ENCODE results near the gene SLC22A15.

The SLC22A15 gene

GRCh38 chr1:116066868-116067565 lies 90.7 kb downstream of the SLC22A15 start:
- H3K9ac ChIP-seq (ENCODE audit: low read depth in 1 of 2, low read length in 2 of 2): no peak overlapping the region
- H3K27ac ChIP-seq (ENCODE audit: low read depth in 2 of 2, low read length in 2 of 2): peak overlapping the region in 1 of 2 donors; percentile 37
- H3K4me1 ChIP-seq (ENCODE audit: control insufficient read depth in 2 of 2, insufficient read depth in 2 of 2, low read length in 2 of 2): no peaks in the 10 kb centered on the region
- H3K27me3 ChIP-seq (ENCODE audit: control insufficient read depth in 2 of 2, insufficient read depth in 2 of 2, low read length in 2 of 2): no peaks in the 10 kb centered on the region
- no peaks in the 10 kb centered on the region for H3K9me3 ChIP-seq (ENCODE audit: control insufficient read depth in 2 of 2, low read length in 2 of 2)
- H3K36me3 ChIP-seq (ENCODE audit: control insufficient read depth in 2 of 2, insufficient read depth in 2 of 2, low read length in 2 of 2): no peaks in the 10 kb centered on the region
- H3K4me3 ChIP-seq (ENCODE audit: low read length in 2 of 2): no peak overlapping the region

- H3K27ac ChIP-seq (ENCODE audit: low read depth in 2 of 2, low read length in 2 of 2): peak overlapping the region in 1 of 2 donors; percentile 37
- no peak overlapping the region for H3K9ac ChIP-seq (ENCODE audit: low read depth in 1 of 2, low read length in 2 of 2)
- no peaks in the 10 kb centered on the region for H3K4me1 ChIP-seq (ENCODE audit: control insufficient read depth in 2 of 2, insufficient read depth in 2 of 2, low read length in 2 of 2)
- no peaks in the 10 kb centered on the region for H3K36me3 ChIP-seq (ENCODE audit: control insufficient read depth in 2 of 2, insufficient read depth in 2 of 2, low read length in 2 of 2)
- no peak overlapping the region for H3K4me3 ChIP-seq (ENCODE audit: low read length in 2 of 2)
- no peaks in the 10 kb centered on the region for H3K27me3 ChIP-seq (ENCODE audit: control insufficient read depth in 2 of 2, insufficient read depth in 2 of 2, low read length in 2 of 2)
- no peaks in the 10 kb centered on the region for H3K9me3 ChIP-seq (ENCODE audit: control insufficient read depth in 2 of 2, low read length in 2 of 2)
These were observed 91.2 kb downstream of the SLC22A15 start for GRCh38 chr1:116067566-116067890.

- Histone ChIP-seq H3K4me3 (ENCODE audit: low read length in 2 of 2) (no peak overlapping the region), H3K4me1 (ENCODE audit: control insufficient read depth in 2 of 2, insufficient read depth in 2 of 2, low read length in 2 of 2) (no peaks in the 10 kb centered on the region), H3K36me3 (ENCODE audit: control insufficient read depth in 2 of 2, insufficient read depth in 2 of 2, low read length in 2 of 2) (no peaks in the 10 kb centered on the region), H3K9me3 (ENCODE audit: control insufficient read depth in 2 of 2, low read length in 2 of 2) (no peaks in the 10 kb centered on the region), H3K9ac (ENCODE audit: low read depth in 1 of 2, low read length in 2 of 2) (no peak overlapping the region), H3K27me3 (ENCODE audit: control insufficient read depth in 2 of 2, insufficient read depth in 2 of 2, low read length in 2 of 2) (no peaks in the 10 kb centered on the region), H3K27ac (ENCODE audit: low read depth in 2 of 2, low read length in 2 of 2) (no peak overlapping the region)
These were observed 99.3 kb downstream of the SLC22A15 start for GRCh38 chr1:116075575-116075974.

GRCh38 chr1:116075990-116076389 lies 99.7 kb downstream of the SLC22A15 start:
- no peak overlapping the region for H3K4me3 ChIP-seq (ENCODE audit: low read length in 2 of 2)
- H3K4me1 ChIP-seq (ENCODE audit: control insufficient read depth in 2 of 2, insufficient read depth in 2 of 2, low read length in 2 of 2): no peaks in the 10 kb centered on the region
- H3K27ac ChIP-seq (ENCODE audit: low read depth in 2 of 2, low read length in 2 of 2): no peak overlapping the region
- H3K9ac ChIP-seq (ENCODE audit: low read depth in 1 of 2, low read length in 2 of 2): no peak overlapping the region
- no peaks in the 10 kb centered on the region for H3K9me3 ChIP-seq (ENCODE audit: control insufficient read depth in 2 of 2, low read length in 2 of 2)
- H3K36me3 ChIP-seq (ENCODE audit: control insufficient read depth in 2 of 2, insufficient read depth in 2 of 2, low read length in 2 of 2): no peaks in the 10 kb centered on the region
- H3K27me3 ChIP-seq (ENCODE audit: control insufficient read depth in 2 of 2, insufficient read depth in 2 of 2, low read length in 2 of 2): no peaks in the 10 kb centered on the region

GRCh38 chr1:116076831-116077230 lies 100.5 kb downstream of the SLC22A15 start:
- H3K9ac ChIP-seq (ENCODE audit: low read depth in 1 of 2, low read length in 2 of 2): no peak overlapping the region
- H3K4me1 ChIP-seq (ENCODE audit: control insufficient read depth in 2 of 2, insufficient read depth in 2 of 2, low read length in 2 of 2): no peaks in the 10 kb centered on the region
- H3K4me3 ChIP-seq (ENCODE audit: low read length in 2 of 2): no peak overlapping the region
- no peak overlapping the region for H3K27ac ChIP-seq (ENCODE audit: low read depth in 2 of 2, low read length in 2 of 2)
- no peaks in the 10 kb centered on the region for H3K27me3 ChIP-seq (ENCODE audit: control insufficient read depth in 2 of 2, insufficient read depth in 2 of 2, low read length in 2 of 2)
- H3K36me3 ChIP-seq (ENCODE audit: control insufficient read depth in 2 of 2, insufficient read depth in 2 of 2, low read length in 2 of 2): no peaks in the 10 kb centered on the region
- no peaks in the 10 kb centered on the region for H3K9me3 ChIP-seq (ENCODE audit: control insufficient read depth in 2 of 2, low read length in 2 of 2)

GRCh38 chr1:116078699-116079223 lies 102.4 kb downstream of the SLC22A15 start:
- H3K27ac ChIP-seq (ENCODE audit: low read depth in 2 of 2, low read length in 2 of 2): no peak overlapping the region
- H3K9me3 ChIP-seq (ENCODE audit: control insufficient read depth in 2 of 2, low read length in 2 of 2): no peaks in the 10 kb centered on the region
- no peaks in the 10 kb centered on the region for H3K27me3 ChIP-seq (ENCODE audit: control insufficient read depth in 2 of 2, insufficient read depth in 2 of 2, low read length in 2 of 2)
- no peak overlapping the region for H3K9ac ChIP-seq (ENCODE audit: low read depth in 1 of 2, low read length in 2 of 2)
- H3K4me1 ChIP-seq (ENCODE audit: control insufficient read depth in 2 of 2, insufficient read depth in 2 of 2, low read length in 2 of 2): no peaks in the 10 kb centered on the region
- no peak overlapping the region for H3K4me3 ChIP-seq (ENCODE audit: low read length in 2 of 2)
- no peaks in the 10 kb centered on the region for H3K36me3 ChIP-seq (ENCODE audit: control insufficient read depth in 2 of 2, insufficient read depth in 2 of 2, low read length in 2 of 2)

GRCh38 chr1:116087628-116088027 lies 111.3 kb downstream of the SLC22A15 start:
- Histone ChIP-seq H3K27ac (ENCODE audit: low read depth in 2 of 2, low read length in 2 of 2) (no peak overlapping the region), H3K9me3 (ENCODE audit: control insufficient read depth in 2 of 2, low read length in 2 of 2) (peaks cover 2 to 6% of the 10 kb centered on the region in 2 donors), H3K36me3 (ENCODE audit: control insufficient read depth in 2 of 2, insufficient read depth in 2 of 2, low read length in 2 of 2) (no peaks in the 10 kb centered on the region), H3K4me3 (ENCODE audit: low read length in 2 of 2) (no peak overlapping the region), H3K9ac (ENCODE audit: low read depth in 1 of 2, low read length in 2 of 2) (no peak overlapping the region), H3K27me3 (ENCODE audit: control insufficient read depth in 2 of 2, insufficient read depth in 2 of 2, low read length in 2 of 2) (no peaks in the 10 kb centered on the region), H3K4me1 (ENCODE audit: control insufficient read depth in 2 of 2, insufficient read depth in 2 of 2, low read length in 2 of 2) (peaks cover 5 to 7% of the 10 kb centered on the region in 2 donors)

- Histone ChIP-seq H3K9ac (ENCODE audit: low read depth in 1 of 2, low read length in 2 of 2) (no peak overlapping the region), H3K4me3 (ENCODE audit: low read length in 2 of 2) (no peak overlapping the region), H3K4me1 (ENCODE audit: control insufficient read depth in 2 of 2, insufficient read depth in 2 of 2, low read length in 2 of 2) (peaks cover 7 to 9% of the 10 kb centered on the region in 2 donors), H3K27ac (ENCODE audit: low read depth in 2 of 2, low read length in 2 of 2) (no peak overlapping the region), H3K9me3 (ENCODE audit: control insufficient read depth in 2 of 2, low read length in 2 of 2) (peaks cover 2 to 6% of the 10 kb centered on the region in 2 donors), H3K27me3 (ENCODE audit: control insufficient read depth in 2 of 2, insufficient read depth in 2 of 2, low read length in 2 of 2) (no peaks in the 10 kb centered on the region), H3K36me3 (ENCODE audit: control insufficient read depth in 2 of 2, insufficient read depth in 2 of 2, low read length in 2 of 2) (no peaks in the 10 kb centered on the region)
These were observed 113.6 kb downstream of the SLC22A15 start for GRCh38 chr1:116089870-116090269.

- Histone ChIP-seq H3K27ac (ENCODE audit: low read depth in 2 of 2, low read length in 2 of 2) (no peak overlapping the region), H3K4me1 (ENCODE audit: control insufficient read depth in 2 of 2, insufficient read depth in 2 of 2, low read length in 2 of 2) (peaks cover 7 to 9% of the 10 kb centered on the region in 2 donors), H3K27me3 (ENCODE audit: control insufficient read depth in 2 of 2, insufficient read depth in 2 of 2, low read length in 2 of 2) (no peaks in the 10 kb centered on the region), H3K36me3 (ENCODE audit: control insufficient read depth in 2 of 2, insufficient read depth in 2 of 2, low read length in 2 of 2) (no peaks in the 10 kb centered on the region), H3K9me3 (ENCODE audit: control insufficient read depth in 2 of 2, low read length in 2 of 2) (peaks cover 2 to 6% of the 10 kb centered on the region in 2 donors), H3K9ac (ENCODE audit: low read depth in 1 of 2, low read length in 2 of 2) (no peak overlapping the region), H3K4me3 (ENCODE audit: low read length in 2 of 2) (no peak overlapping the region)
These were observed 114.8 kb downstream of the SLC22A15 start for GRCh38 chr1:116091083-116091482.

GRCh38 chr1:116092752-116093489 lies 116.6 kb downstream of the SLC22A15 start:
- no peak overlapping the region for H3K9ac ChIP-seq (ENCODE audit: low read depth in 1 of 2, low read length in 2 of 2)
- no peaks in the 10 kb centered on the region for H3K27me3 ChIP-seq (ENCODE audit: control insufficient read depth in 2 of 2, insufficient read depth in 2 of 2, low read length in 2 of 2)
- H3K36me3 ChIP-seq (ENCODE audit: control insufficient read depth in 2 of 2, insufficient read depth in 2 of 2, low read length in 2 of 2): no peaks in the 10 kb centered on the region
- H3K4me3 ChIP-seq (ENCODE audit: low read length in 2 of 2): no peak overlapping the region
- H3K9me3 ChIP-seq (ENCODE audit: control insufficient read depth in 2 of 2, low read length in 2 of 2): peaks cover 2 to 6% of the 10 kb centered on the region in 2 donors
- H3K4me1 ChIP-seq (ENCODE audit: control insufficient read depth in 2 of 2, insufficient read depth in 2 of 2, low read length in 2 of 2): peaks cover 7 to 9% of the 10 kb centered on the region in 2 donors
- peak overlapping the region in 1 of 2 donors; percentile 14 for H3K27ac ChIP-seq (ENCODE audit: low read depth in 2 of 2, low read length in 2 of 2)

Measured in mucosa of rectum (tissue), 2 donors.